Neuron (in vitro differentiated cells): ENCODE results near the gene MAGI1.
"Not testable (repeated sequence)": the region's sequence is repeated elsewhere in the genome, so short reads cannot be mapped to it uniquely, and the experiment has no call there.

Source experiments
- H2AFZ ChIP-seq: one replicate; pipeline ENCODE4 v1.6.1; 2013; ENCODE audit warnings: low read depth, mild to moderate bottlenecking, inconsistent platforms, low read length, moderate library complexity
- H3K27me3 ChIP-seq: one replicate; pipeline ENCODE4 v1.6.1; 2013; ENCODE audit warnings: low read length; ENCODE audit not compliant: insufficient read depth
- H3K36me3 ChIP-seq: one replicate; pipeline ENCODE4 v1.6.1; 2013; ENCODE audit warnings: low read length; ENCODE audit not compliant: insufficient read depth
- H3K4me1 ChIP-seq: one replicate; pipeline ENCODE4 v1.6.1; 2013; ENCODE audit warnings: low read length; ENCODE audit not compliant: insufficient read depth
- H3K4me3 ChIP-seq: 2 replicates; pipeline ENCODE4 v1.5.1; 2013; ENCODE audit warnings: mild to moderate bottlenecking, low read length, moderate library complexity
- H3K9me3 ChIP-seq: one replicate; pipeline ENCODE4 v1.6.1; 2013; ENCODE audit warnings: low read length

The MAGI1 gene

DNA sequence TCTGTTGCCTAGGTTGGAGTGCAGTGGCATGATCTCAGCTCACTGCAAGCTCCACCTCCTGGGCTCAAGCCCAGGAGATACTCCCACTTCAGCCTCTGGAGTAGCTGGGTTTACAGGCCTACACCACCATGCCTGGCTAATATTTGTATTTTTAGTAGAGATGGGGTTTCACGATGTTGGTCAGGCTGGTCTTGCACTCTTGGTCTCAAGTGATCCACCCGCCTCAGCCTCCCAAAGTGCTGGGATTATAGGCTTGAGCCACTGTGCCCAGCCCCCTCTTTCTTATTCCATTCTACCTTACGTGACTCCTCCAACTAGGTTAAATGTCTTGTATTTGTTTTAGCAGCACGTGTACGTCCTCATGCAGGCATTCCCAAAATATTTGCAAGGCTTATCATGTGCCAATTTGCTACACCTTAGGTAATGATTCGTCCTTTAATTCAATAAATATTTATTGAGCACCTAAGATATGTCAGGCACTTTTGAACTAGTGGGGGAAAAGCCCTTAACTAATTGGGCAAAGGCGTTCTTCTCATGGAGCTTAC, 14.9 kb upstream of the MAGI1 start:
- Histone ChIP-seq H2AFZ (no peak overlapping the region), H3K9me3 (no peaks in the 10 kb centered on the region), H3K4me3 (no peak overlapping the region), H3K36me3 (no peaks in the 10 kb centered on the region), H3K27me3 (no peaks in the 10 kb centered on the region), H3K4me1 (peaks cover 7% of the 10 kb centered on the region)

- no peak overlapping the region for H3K4me3 ChIP-seq
- H3K9me3 ChIP-seq: no peaks in the 10 kb centered on the region
Observed at GRCh38 chr3:66052721-66053549, 14.2 kb upstream of the MAGI1 start.

DNA sequence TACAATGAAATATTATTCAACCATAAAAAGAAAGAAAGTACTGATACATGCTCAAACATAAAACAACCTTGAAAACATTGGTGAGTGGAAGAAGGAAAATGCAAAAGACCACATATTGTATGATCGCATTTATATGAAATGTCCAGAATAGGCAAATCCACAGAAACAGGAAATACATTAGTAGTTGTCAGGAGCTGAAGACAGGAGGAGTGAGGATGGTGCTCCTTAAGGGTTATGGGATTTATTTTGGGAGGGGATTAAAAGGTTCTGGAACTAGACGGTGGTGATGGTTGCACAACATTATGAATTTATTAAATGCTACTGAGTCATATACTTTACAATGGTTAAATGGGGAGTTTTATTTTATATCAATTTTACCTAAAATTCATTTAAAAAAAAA, 12.1 kb upstream of the MAGI1 start:
- Histone ChIP-seq H3K27me3 (no peaks in the 10 kb centered on the region), H2AFZ (no peak overlapping the region), H3K4me3 (no peak overlapping the region), H3K4me1 (peaks cover 12% of the 10 kb centered on the region), H3K36me3 (no peaks in the 10 kb centered on the region), H3K9me3 (no peaks in the 10 kb centered on the region)

More at GRCh38 chr3:66052721-66053549, 14.2 kb upstream of the MAGI1 start:
- Histone ChIP-seq H3K4me1 (peaks cover 7% of the 10 kb centered on the region), H3K36me3 (no peaks in the 10 kb centered on the region), H2AFZ (no peak overlapping the region), H3K27me3 (no peaks in the 10 kb centered on the region)

DNA sequence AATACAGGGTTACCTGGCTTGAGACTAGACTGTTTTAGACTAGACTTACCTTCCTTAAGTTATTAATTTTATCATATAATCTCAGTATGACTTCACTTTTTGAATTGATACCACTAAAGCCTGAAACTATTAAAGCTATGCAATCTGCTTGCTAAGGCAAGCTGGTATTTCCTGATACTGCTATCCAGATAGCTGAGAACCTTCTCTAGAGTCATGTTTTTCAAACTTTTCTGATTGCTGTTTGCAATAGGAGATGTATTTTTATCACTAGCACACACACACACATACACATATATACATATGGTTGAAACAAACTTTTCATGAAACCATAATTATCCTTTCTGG, 9.3 kb upstream of the MAGI1 start:
- Histone ChIP-seq H3K27me3 (no peaks in the 10 kb centered on the region), H2AFZ (no peak overlapping the region), H3K9me3 (no peaks in the 10 kb centered on the region), H3K4me1 (peaks cover 8% of the 10 kb centered on the region), H3K36me3 (no peaks in the 10 kb centered on the region), H3K4me3 (no peak overlapping the region)

- peaks cover 5% of the 10 kb centered on the region for H3K4me1 ChIP-seq
- H3K9me3 ChIP-seq: no peaks in the 10 kb centered on the region
- H3K4me3 ChIP-seq: no peak overlapping the region
- no peaks in the 10 kb centered on the region for H3K27me3 ChIP-seq
- H2AFZ ChIP-seq: no peak overlapping the region
- no peaks in the 10 kb centered on the region for H3K36me3 ChIP-seq
Observed at GRCh38 chr3:66047311-66048050, 8.8 kb upstream of the MAGI1 start.

- not testable (repeated sequence) for H2AFZ ChIP-seq, H3K4me1 ChIP-seq, H3K9me3 ChIP-seq, H3K4me3 ChIP-seq, H3K36me3 ChIP-seq, H3K27me3 ChIP-seq
Observed at GRCh38 chr3:66046321-66046720, 7.6 kb upstream of the MAGI1 start.

GRCh38 chr3:66041828-66042227, 3.1 kb upstream of the MAGI1 start:
- peaks cover 11% of the 10 kb centered on the region for H3K4me1 ChIP-seq

GRCh38 chr3:66041116-66041515, 2.4 kb upstream of the MAGI1 start:
- Histone ChIP-seq H3K9me3 (no peaks in the 10 kb centered on the region), H3K4me1 (peaks cover 16% of the 10 kb centered on the region), H3K36me3 (no peaks in the 10 kb centered on the region), H3K4me3 (no peak overlapping the region), H3K27me3 (no peaks in the 10 kb centered on the region), H2AFZ (no peak overlapping the region)

More at GRCh38 chr3:66041828-66042227, 3.1 kb upstream of the MAGI1 start:
- Histone ChIP-seq H3K4me3 (no peak overlapping the region), H3K36me3 (no peaks in the 10 kb centered on the region), H3K9me3 (no peaks in the 10 kb centered on the region), H2AFZ (no peak overlapping the region), H3K27me3 (no peaks in the 10 kb centered on the region)

- Histone ChIP-seq H3K36me3 (no peaks in the 10 kb centered on the region), H3K4me1 (peaks cover 21% of the 10 kb centered on the region), H3K9me3 (no peaks in the 10 kb centered on the region), H2AFZ (peak overlapping the region; percentile 99), H3K4me3 (peak overlapping the region; percentile 96), H3K27me3 (no peaks in the 10 kb centered on the region)
Observed at GRCh38 chr3:66039590-66039887, 821 bp upstream of the MAGI1 start.

GRCh38 chr3:66038384-66038725, 363 bp downstream of the MAGI1 start:
- peak overlapping the region; percentile 99 for H2AFZ ChIP-seq
- no peaks in the 10 kb centered on the region for H3K9me3 ChIP-seq
- no peaks in the 10 kb centered on the region for H3K27me3 ChIP-seq
- H3K4me1 ChIP-seq: peaks cover 21% of the 10 kb centered on the region
- peak overlapping the region; percentile 96 for H3K4me3 ChIP-seq
- no peaks in the 10 kb centered on the region for H3K36me3 ChIP-seq

DNA sequence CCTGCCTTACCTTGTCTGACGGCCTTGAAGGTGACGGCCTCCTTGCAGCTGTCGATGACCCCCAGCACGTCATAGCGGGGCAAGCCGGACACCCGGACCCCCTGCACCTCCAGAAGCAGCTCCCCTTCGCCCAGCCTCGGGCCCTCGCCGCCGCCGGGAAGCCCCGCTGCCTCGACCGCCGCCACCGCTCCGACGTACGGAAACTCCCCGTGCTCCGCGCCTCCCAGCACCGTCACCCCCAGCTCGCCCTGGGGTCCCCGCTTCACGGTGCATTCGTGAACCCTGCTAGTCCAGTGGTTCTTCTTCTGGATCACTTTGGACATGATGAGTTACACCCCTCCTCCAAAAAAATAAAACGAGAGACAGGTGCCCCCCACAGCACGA, 740 bp downstream of the MAGI1 start:
- Histone ChIP-seq H3K36me3 (no peaks in the 10 kb centered on the region), H3K4me1 (peaks cover 21% of the 10 kb centered on the region), H3K9me3 (no peaks in the 10 kb centered on the region), H3K27me3 (no peaks in the 10 kb centered on the region), H2AFZ (peak overlapping the region; percentile 99), H3K4me3 (peak overlapping the region; percentile 96)

DNA sequence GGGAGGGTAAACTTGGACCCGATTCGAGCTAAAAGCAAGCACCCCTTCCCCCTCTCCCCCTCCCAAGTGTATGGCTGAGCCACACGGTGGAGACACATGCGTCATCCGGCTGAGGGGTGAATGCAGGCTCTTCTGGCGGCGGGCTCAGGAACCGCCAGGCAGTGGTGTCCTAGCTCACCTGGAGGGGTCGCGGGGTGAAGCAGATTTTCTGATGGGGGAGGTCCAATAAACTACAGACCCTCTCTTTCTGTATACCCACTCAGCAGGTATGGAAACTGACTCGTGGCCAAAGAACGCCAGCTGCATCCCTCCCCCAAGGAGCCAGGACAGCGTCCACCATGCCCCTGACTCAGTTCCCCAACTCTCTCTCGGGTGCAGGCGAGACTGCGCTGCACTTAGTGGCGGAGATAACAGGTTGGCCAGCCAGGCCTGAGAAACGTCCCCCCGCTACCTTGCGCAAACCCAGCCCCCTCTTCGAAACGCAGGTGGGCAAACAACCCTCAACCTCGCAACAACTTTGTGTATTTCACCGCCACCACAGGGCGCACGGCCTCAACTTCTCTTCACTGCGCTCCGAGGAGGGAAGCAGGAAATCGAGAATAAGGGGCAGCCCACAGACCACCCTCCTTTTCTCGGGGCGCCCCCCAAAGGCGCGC, 1.3 kb downstream of the MAGI1 start:
- Histone ChIP-seq H3K4me3 (peak overlapping the region; percentile 96), H3K4me1 (peaks cover 21% of the 10 kb centered on the region), H3K36me3 (no peaks in the 10 kb centered on the region), H2AFZ (peak overlapping the region; percentile 99), H3K27me3 (no peaks in the 10 kb centered on the region), H3K9me3 (no peaks in the 10 kb centered on the region)

GRCh38 chr3:66036586-66037148, 2.1 kb downstream of the MAGI1 start:
- Histone ChIP-seq H3K4me1 (peaks cover 21% of the 10 kb centered on the region), H3K4me3 (peak overlapping the region; percentile 96), H3K36me3 (no peaks in the 10 kb centered on the region), H2AFZ (peak overlapping the region; percentile 99), H3K9me3 (no peaks in the 10 kb centered on the region), H3K27me3 (no peaks in the 10 kb centered on the region)
